ENCODE results near the gene FTH1.

Gene FTH1

DNA sequence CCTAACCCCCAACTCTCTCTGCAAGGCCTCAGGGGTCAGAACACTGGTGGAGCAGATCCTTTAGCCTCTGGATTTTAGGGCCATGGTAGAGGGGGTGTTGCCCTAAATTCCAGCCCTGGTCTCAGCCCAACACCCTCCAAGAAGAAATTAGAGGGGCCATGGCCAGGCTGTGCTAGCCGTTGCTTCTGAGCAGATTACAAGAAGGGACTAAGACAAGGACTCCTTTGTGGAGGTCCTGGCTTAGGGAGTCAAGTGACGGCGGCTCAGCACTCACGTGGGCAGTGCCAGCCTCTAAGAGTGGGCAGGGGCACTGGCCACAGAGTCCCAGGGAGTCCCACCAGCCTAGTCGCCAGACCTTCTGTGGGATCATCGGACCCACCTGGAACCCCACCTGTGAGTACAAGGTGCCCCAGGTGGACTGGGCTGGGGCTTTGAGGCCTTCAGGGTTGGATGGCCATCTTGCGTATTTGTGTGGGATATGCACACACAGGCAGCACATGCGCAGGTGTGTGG lies 17.3 kb downstream of the FTH1 start, which contains the start of gene BEST1:
Gene BEST1 (plus strand): TSS at position 317 of the 513 bp plus-strand sequence. CDS start 1,456 bp downstream, outside the sequence.
- H3K27me3 ChIP-seq (ENCODE audit: low read length): no peaks in the 10 kb centered on the region
- H3K79me2 ChIP-seq (ENCODE audit: insufficient read depth, low read length): no peaks in the 10 kb centered on the region
- H3F3A ChIP-seq (ENCODE audit: insufficient read depth): no peaks in the 10 kb centered on the region
- H3K9me2 ChIP-seq (replicated peaks; ENCODE audit: insufficient read depth, low read length): no peaks in the 10 kb centered on the region
- H3K9ac ChIP-seq (ENCODE audit: low read length): no peak within 1 kb of the TSS
- H3K9me3 ChIP-seq (ENCODE audit: insufficient read depth, low read length): no peaks in the 10 kb centered on the region
- TF ChIP-seq, protein P1, sequence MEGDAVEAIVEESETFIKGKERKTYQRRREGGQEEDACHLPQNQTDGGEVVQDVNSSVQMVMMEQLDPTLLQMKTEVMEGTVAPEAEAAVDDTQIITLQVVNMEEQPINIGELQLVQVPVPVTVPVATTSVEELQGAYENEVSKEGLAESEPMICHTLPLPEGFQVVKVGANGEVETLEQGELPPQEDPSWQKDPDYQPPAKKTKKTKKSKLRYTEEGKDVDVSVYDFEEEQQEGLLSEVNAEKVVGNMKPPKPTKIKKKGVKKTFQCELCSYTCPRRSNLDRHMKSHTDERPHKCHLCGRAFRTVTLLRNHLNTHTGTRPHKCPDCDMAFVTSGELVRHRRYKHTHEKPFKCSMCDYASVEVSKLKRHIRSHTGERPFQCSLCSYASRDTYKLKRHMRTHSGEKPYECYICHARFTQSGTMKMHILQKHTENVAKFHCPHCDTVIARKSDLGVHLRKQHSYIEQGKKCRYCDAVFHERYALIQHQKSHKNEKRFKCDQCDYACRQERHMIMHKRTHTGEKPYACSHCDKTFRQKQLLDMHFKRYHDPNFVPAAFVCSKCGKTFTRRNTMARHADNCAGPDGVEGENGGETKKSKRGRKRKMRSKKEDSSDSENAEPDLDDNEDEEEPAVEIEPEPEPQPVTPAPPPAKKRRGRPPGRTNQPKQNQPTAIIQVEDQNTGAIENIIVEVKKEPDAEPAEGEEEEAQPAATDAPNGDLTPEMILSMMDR (IDR thresholded peaks at IDR 0.05; ENCODE audit: insufficient read depth, low read length, poor library complexity, severe bottlenecking): no peak
- TF ChIP-seq EZH2phosphoT487 (conservative IDR thresholded peaks at IDR 0.05; ENCODE audit: low read length): no peak
- no peak within 1 kb of the TSS for H3K27ac ChIP-seq (ENCODE audit: low read depth, low read length)
- H3K4me3 ChIP-seq (ENCODE audit: insufficient read depth, low read length, poor library complexity, severe bottlenecking): no peak within 1 kb of the TSS
- H2AFZ ChIP-seq (ENCODE audit: low read depth, low read length, severe bottlenecking): no peak within 1 kb of the TSS
- no peaks in the 10 kb centered on the region for H4K20me1 ChIP-seq (ENCODE audit: low read depth, low read length)
- H3K36me3 ChIP-seq (ENCODE audit: low read length): no peaks in the 10 kb centered on the region
- no peak within 1 kb of the TSS for H3K4me2 ChIP-seq (ENCODE audit: low read depth, low read length, poor library complexity, severe bottlenecking)

DNA sequence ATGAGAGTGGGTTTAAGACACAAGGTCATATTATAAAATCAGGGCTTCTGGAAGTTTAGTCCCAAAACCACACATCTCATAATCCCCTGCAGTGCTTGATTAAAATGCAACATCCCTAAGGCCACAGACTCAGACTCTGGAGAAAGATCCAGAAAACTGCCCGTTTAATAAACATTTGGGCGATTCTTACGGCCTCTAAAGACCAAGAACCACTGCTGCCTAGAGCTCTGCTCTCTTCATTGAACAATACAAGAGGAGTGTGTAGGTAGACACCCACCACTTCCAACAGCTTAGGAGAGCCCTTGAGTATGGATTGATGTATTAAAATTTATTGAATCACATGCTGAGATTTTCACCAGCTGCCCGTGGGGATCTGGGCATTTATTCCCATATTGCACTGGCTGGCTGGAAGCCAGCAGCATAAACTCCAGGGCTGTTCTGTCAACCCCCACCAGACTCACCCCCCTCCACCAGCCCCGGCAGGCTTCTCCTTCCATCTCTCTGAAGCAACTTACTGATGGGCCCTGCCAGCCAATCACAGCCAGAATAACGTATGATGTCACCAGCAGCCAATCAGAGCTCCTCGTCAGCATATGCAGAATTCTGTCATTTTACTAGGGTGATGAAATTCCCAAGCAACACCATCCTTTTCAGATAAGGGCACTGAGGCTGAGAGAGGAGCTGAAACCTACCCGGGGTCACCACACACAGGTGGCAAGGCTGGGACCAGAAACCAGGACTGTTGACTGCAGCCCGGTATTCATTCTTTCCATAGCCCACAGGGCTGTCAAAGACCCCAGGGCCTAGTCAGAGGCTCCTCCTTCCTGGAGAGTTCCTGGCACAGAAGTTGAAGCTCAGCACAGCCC lies 18.0 kb downstream of the FTH1 start:
- Histone ChIP-seq H3K4me2 (ENCODE audit: low read depth, low read length, poor library complexity, severe bottlenecking) (no peak overlapping the region), H4K20me1 (ENCODE audit: low read depth, low read length) (no peaks in the 10 kb centered on the region), H3K27ac (ENCODE audit: low read depth, low read length) (no peak overlapping the region), H3K4me3 (ENCODE audit: insufficient read depth, low read length, poor library complexity, severe bottlenecking) (no peak overlapping the region), H2AFZ (ENCODE audit: low read depth, low read length, severe bottlenecking) (no peak overlapping the region), H3K9me3 (ENCODE audit: insufficient read depth, low read length) (no peaks in the 10 kb centered on the region), H3K27me3 (ENCODE audit: low read length) (no peaks in the 10 kb centered on the region), H3K79me2 (ENCODE audit: insufficient read depth, low read length) (no peaks in the 10 kb centered on the region), H3F3A (ENCODE audit: insufficient read depth) (no peaks in the 10 kb centered on the region), H3K36me3 (ENCODE audit: low read length) (no peaks in the 10 kb centered on the region), H3K9me2 (replicated peaks; ENCODE audit: insufficient read depth, low read length) (no peaks in the 10 kb centered on the region), H3K9ac (ENCODE audit: low read length) (no peak overlapping the region)
- no peak for TF ChIP-seq EZH2phosphoT487 (conservative IDR thresholded peaks at IDR 0.05; ENCODE audit: low read length)
- TF ChIP-seq, protein P1 (IDR thresholded peaks at IDR 0.05; ENCODE audit: insufficient read depth, low read length, poor library complexity, severe bottlenecking): no peak

DNA sequence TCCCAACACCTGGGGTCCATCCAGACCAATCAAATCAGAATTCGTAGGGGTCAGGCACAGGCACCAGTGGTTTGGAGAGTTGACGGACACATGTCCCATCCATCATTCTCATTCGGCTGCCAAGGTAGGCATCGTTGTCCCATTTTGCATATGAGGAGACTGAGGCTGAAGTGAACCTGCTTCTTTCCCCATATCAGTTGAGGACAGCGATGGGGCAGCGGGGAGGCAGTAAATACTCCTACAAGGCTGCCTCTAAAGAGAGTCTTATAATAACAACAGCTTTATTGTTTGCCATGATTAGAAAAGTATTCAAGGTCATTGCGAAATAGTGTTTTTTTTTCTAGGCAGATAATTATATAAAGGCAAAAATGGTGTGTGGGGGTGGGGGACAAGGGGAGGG lies 18.9 kb downstream of the FTH1 start:
- Histone ChIP-seq H2AFZ (ENCODE audit: low read depth, low read length, severe bottlenecking) (no peak overlapping the region), H3K9me3 (ENCODE audit: insufficient read depth, low read length) (no peaks in the 10 kb centered on the region), H3K4me3 (ENCODE audit: insufficient read depth, low read length, poor library complexity, severe bottlenecking) (no peak overlapping the region), H3K9me2 (replicated peaks; ENCODE audit: insufficient read depth, low read length) (no peaks in the 10 kb centered on the region), H4K20me1 (ENCODE audit: low read depth, low read length) (no peaks in the 10 kb centered on the region), H3K27me3 (ENCODE audit: low read length) (no peaks in the 10 kb centered on the region), H3F3A (ENCODE audit: insufficient read depth) (no peaks in the 10 kb centered on the region), H3K79me2 (ENCODE audit: insufficient read depth, low read length) (no peaks in the 10 kb centered on the region), H3K27ac (ENCODE audit: low read depth, low read length) (no peak overlapping the region), H3K9ac (ENCODE audit: low read length) (no peak overlapping the region), H3K36me3 (ENCODE audit: low read length) (no peaks in the 10 kb centered on the region), H3K4me2 (ENCODE audit: low read depth, low read length, poor library complexity, severe bottlenecking) (no peak overlapping the region)
- no peak for TF ChIP-seq EZH2phosphoT487 (conservative IDR thresholded peaks at IDR 0.05; ENCODE audit: low read length)
- TF ChIP-seq, protein P1 (IDR thresholded peaks at IDR 0.05; ENCODE audit: insufficient read depth, low read length, poor library complexity, severe bottlenecking): no peak
